HG03520 (cell line): ENCODE results near the gene USP6NL.
"Not testable (repeated sequence)": the region's sequence is repeated elsewhere in the genome, so short reads cannot be mapped to it uniquely, and the experiment has no call there.

Source experiments
- ATAC-seq: cut with Tn5 transposase; IDR thresholded peaks from one replicate; pipeline ENCODE4 v1.9.1; 2021; ENCODE audit warnings: mild to moderate bottlenecking, moderate library complexity; ENCODE audit not compliant: unreplicated experiment

Gene USP6NL

DNA sequence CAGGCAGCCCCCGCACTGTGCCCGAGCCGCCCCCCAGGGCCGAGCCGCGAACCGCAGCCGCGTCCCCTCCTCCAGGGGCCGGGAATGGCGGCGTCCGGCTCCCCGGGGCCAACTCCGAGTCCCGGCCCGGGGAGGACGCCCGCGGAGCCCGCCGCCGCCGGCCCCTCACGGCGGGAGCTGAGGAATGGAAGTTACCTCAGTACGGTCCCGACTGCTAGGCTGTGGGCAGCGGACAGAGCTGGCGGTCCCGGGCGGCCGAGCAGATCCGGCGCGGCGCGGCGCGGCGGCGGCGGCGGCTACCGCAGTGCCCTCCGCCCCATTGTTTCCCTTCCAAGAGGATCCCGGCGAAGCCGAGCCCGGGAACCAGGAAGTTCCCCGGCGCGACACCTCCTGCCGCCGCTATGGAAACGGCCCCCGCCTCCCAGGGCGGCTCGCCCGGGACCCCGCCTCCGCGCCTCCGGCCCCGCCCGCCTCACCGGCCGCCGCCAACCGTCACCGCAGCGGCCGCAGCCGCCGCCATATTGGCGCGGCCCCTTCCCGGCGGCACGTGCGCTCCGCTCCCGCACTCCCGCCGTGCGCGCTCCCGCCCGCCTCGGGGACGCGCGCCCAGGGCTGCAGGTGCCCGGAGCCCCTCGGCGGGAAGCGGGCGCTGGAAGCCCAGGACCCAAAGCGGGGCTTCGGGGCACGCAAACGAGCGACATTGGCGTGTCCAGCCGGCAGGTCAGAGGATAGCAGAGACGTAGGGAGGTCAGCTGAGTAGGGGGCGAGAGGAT lies at the start of gene USP6NL:
Gene USP6NL (minus strand): TSS at position 403 of the 773 bp plus-strand sequence. CDS start 14,016 bp downstream, outside the sequence.
- peak; percentile 46 for ATAC-seq

GRCh38 chr10:11658801-11659368 lies 47.4 kb upstream of the USP6NL start:
- no peak for ATAC-seq

DNA sequence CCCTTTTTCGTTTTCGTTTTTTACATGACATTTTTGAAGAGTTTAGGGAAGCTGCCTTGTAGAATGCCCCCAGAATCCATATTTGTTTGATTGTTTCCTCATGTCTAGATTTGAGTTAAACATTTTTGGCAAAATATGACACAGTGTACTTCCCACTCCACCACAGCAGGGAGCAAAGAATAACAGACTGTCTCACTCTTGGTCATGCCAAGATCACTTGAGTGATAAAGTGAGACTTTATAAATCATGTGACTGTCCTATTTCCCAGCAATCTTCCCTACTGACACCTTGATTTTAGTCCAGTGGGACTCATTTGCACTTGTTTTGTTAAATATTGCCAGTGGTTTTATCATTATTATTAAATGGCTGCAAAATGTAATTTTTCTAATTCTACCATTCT lies 44.4 kb upstream of the USP6NL start:
- ATAC-seq = no peak

DNA sequence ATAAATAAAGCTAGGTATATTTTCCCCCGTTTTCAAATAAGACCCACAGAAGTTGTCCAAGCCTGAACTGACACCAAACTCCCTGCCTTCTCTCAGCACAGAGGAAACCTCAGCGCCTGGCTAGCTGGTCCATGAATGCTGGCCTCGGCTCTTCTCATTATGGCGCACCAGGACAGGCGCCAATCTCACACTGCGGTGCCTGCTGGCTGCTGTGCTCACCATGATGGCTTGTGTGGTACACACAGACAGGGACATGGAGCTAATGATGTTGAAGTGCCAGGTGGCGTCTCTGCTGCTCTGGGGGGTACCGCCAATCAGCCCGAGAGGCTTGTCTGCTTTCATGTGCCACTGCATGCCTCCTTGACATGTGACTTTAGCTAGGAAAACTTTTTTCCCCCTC lies 43.2 kb upstream of the USP6NL start:
- no peak for ATAC-seq

DNA sequence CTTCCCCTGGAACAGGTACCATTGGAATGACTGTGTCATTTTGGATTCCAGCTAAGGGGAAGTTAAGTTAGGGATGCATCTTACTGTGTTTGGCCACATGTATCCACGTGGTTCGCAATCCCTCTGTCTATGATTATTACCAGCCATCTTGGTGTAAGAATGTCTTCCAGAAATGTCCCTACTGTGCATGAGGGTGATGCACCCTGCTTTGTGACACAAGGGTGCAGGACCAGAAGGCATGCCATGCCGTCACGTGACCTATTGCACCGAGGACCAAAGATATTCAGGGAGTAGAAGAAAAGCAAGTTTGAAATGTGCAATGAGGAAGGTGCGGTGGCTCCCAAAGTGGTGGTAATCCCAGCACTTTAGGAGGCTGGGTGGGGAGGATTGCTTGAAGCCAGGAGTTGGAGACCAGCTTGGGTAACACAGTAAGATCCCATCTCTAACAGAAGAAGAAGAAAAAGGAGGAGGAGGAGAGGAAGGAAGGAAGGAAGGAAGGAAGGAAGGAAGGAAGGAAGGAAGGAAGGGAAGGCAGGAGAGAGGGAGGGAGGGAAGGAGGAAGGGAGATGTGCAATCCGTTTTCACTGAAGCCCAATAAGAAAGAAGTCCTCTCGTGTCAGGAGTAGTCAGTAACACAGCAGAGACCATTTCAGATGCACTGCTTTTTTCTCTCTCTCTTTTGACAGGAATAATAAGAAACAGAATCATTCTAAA lies 42.5 kb upstream of the USP6NL start:
- ATAC-seq = no peak

DNA sequence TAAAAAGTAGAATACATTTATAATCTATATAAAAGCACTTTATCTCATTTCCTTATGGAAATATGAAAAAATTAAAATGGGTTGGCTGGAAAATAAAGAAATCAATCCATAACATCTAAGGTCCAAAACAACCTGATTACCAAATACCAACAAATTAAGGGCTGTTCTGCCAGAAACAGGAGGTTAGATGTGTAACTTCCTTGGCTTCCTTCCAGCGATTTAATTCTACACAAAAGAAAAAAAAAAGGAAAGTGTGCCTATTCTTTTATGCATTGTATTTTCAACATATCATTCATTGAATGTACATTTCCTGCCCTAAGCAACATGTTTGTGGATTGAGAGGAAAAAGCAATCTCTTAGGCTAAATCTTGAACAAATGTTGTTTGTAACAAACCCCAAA lies 36.2 kb upstream of the USP6NL start:
- no peak for ATAC-seq

DNA sequence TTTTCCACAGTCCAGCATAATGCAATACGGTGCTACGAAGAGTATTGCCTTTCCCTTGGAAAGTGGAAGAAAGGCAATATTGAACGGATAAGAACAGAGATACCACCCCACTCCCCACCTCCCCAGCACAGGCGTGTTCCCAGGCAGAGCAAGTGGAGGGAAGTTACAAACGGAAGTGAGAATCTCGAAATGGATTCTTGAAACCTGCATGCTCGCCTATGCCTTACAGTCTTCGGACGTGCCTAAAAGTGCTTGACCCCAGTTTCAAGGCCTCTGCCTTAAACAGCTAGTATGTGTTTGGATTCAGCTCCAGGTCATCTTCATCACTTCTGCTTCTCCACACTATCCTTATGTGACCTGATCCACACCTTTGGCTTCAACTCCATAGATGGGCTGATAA lies 35.0 kb upstream of the USP6NL start:
- ATAC-seq = no peak

DNA sequence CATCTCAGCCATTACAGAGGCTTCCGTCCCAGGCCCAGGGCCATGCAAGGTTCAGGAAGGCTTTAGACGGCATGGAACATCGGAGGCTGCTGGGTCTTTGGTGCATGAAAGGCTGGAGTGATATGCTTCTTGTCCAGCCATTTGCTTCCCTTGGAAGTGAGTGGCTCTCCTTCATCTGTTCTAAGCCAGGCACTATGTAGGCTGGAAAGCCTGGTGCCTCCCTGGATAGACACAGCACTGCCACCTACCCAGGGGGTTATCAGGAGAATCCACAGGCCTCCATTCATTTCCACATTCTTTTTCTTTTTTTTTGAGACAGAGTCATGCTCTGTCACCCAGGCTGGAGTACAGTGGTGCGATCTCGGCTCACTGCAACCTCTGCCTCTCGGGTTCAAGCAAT lies 31.6 kb upstream of the USP6NL start:
- no peak for ATAC-seq

DNA sequence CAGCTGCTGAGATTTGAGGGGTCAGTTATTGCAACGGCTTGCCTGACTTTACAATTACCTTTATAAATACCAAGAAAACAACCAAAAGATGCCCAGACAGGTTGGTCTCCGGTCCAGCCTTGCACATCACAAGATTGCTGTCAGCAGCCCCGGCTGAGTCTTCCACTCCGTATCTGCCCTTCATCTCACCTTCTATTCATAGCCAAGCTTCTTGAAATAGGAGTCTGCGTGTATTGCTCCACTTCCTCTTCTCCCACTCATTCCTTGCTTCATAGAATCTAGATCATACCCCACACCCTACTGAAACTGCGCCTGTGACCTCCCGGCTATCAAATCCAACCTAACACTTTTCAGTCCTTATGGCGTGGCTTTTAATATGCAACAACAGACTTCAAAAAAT lies 31.1 kb upstream of the USP6NL start:
- ATAC-seq = no peak

- no peak for ATAC-seq
Observed at GRCh38 chr10:11639849-11640764, 28.7 kb upstream of the USP6NL start.

DNA sequence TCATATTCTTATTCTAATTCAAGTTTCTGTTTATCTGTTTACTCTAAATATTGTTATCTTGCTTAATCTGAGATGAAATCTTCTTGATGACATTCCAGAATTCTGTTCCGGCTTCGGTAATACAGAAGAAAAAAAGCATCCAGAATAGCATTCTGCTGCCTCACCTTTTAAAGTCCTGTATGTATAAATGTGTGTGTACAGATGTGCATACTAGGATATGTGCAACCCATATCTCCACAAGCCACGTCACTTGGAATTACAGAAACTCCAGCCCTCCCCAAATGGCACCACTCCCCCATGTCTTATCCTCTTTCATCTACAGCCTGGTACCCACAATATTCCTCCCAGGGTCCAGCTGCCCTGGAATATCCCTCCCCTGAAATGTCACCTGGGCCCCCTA lies 27.9 kb upstream of the USP6NL start:
- ATAC-seq = no peak

GRCh38 chr10:11638055-11638698 lies 26.7 kb upstream of the USP6NL start:
- peak; percentile 98 for ATAC-seq

DNA sequence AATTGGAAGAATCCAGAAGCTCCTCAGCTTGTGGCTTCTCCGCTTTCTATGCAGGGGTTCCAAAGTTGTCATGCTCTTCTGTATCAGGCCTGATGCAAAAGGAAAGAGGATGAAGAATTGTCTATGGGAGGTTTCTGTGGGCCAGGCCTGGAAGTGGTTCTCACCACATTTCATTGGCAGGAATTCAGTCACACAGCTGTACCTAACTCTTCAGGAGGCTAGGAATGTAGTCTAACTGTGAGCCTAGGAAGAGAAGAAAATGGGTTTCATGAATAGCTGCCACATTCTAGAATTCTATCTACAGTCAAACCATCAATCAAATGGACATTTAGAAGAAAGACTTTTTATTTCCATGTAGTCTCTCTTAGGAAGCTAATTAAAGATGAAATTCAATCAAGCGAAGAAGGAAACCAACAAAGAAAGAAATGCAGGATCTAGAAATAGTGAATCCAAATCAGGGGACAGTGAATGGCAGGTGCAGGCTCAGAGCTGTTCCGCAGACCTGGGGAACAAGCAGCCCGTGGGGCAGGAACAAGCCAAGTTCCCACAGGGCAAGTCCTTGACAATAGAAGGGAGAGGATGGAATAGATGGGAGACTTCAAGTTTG lies 25.4 kb upstream of the USP6NL start:
- no peak for ATAC-seq

DNA sequence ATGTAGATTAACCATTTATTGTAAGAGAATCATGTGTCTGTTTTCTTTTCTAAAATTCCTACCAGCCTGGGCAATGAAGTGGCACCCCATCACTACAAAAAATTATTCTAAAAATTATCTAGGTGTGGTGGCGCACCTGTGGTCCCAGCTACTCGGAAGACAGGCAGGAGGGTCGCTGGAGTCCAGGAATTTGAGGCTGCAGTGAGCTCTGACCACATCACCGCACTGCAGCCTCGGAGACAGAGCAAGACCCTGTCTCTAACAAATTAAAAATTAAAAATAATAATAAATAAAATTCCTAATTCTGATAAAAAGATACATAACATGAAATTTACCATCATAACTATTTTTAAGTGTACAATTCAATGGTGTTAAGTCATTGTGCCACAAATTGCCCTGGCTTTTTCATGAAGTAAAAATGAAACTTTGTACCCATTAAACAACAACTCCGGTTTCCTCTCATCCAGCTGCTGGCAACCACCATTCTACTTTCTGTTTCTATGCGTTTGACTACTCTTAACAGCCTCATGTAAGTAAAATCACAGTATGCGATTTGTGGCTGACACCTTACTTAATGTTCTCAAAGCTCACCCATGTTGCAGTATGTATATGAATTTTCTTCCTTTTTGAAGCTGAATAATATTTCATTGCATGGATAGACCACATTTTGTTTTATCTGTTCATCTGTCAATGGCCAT lies 20.6 kb upstream of the USP6NL start:
- ATAC-seq = peak; percentile 92

- no peak for ATAC-seq
Observed at GRCh38 chr10:11631291-11631690, 19.8 kb upstream of the USP6NL start.

- ATAC-seq = no peak
Observed at GRCh38 chr10:11629731-11630130, 18.3 kb upstream of the USP6NL start.

DNA sequence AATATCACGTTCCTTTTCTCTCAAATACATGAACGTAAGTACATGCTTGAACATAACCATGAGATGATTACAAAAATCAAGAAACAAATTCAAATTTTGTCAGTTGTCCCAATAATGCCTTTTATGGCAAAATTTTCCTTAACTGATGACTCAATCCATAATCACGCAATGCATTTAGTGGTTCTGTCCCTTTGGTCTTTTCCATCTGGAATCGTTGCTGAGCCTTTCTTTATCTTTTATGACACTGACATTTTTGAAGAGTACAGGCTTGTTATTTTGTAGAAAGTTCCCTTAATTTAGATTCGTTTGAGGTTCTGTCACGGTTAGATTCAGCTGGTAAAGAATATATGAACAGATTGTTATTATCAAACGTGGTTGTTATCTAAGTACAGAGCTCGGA lies 16.5 kb upstream of the USP6NL start:
- ATAC-seq = not testable (repeated sequence)

DNA sequence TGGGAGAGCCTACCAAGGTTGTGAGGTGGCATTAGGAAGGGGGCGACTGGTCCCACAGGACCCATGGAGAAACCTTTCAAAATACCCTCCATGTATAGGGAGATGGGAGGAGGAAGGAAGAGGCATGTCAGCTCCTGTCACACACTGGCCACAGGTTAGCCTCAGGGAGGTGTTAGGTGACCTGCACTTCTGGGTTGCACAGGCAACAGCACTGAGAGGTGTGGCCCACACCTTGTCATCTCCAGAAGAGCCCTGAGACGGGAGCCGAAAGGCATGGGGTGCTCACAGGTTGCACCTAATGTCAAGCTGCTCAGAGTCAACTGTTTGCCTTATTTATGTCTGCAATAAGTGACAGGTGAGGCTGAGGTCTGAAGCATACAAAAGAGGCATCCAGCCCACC lies 14.6 kb upstream of the USP6NL start:
- ATAC-seq = no peak

GRCh38 chr10:11625019-11625735 lies 13.7 kb upstream of the USP6NL start:
- peak; percentile 60 for ATAC-seq
